ENCODE data around the gene ZXDC. TPM values are rescaled to one million over a fixed set of nuclear protein-coding genes. Genes with fewer than 3 reads are reported as not detected.

The ZXDC gene
- total and polyA plus RNA-seq, 11 donors, result 8.7 to 40.3 (median 19.3) TPM

- 94 to 97% (median 96%) methylated on average over 7 to 9 of the region's 9 CpGs for WGBS, 4 donors
- peaks cover 0 to 21% (median 9%) of the 10 kb centered on the region in 12 donors for H3K4me1 ChIP-seq
- H3K36me3 ChIP-seq, result no peaks in the 10 kb centered on the region
- no peak overlapping the region for H3K27ac ChIP-seq
- no peaks in the 10 kb centered on the region for H3K9me3 ChIP-seq
- ATAC-seq (no peak), DNase-seq (peak in 2 of 5 donors; percentile 14 to 29)
- intact Hi-C loops (cut with DNase I), result no loop called here
- no peak overlapping the region for H3K4me3 ChIP-seq
- H3K27me3 ChIP-seq, result no peaks in the 10 kb centered on the region
- TF ChIP-seq POLR2A (IDR thresholded peaks at IDR 0.05), result no peak
- no peak for TF ChIP-seq CTCF (IDR thresholded peaks at IDR 0.05)
Observed at GRCh38 chr3:126485956-126486355, 10.3 kb upstream of the ZXDC start.

GRCh38 chr3:126485176-126485897, 9.6 kb upstream of the ZXDC start:
- H3K9me3 ChIP-seq, result no peaks in the 10 kb centered on the region
- DNase-seq, result no peak
- H3K36me3 ChIP-seq, result no peaks in the 10 kb centered on the region
- intact Hi-C loops (cut with DNase I), result no loop called here
- no peaks in the 10 kb centered on the region for H3K27me3 ChIP-seq
- no peak overlapping the region for H3K27ac ChIP-seq
- peaks cover 0 to 17% (median 9%) of the 10 kb centered on the region in 12 donors for H3K4me1 ChIP-seq
- TF ChIP-seq POLR2A (IDR thresholded peaks at IDR 0.05) (no peak), CTCF (IDR thresholded peaks at IDR 0.05) (no peak)
- no peak overlapping the region for H3K4me3 ChIP-seq
- whole genome bisulfite sequencing, 4 donors, result 84 to 90% (median 89%) methylated on average over 8 of the region's 8 CpGs
- no peak for ATAC-seq

- Histone ChIP-seq H3K27ac (no peak overlapping the region), H3K4me3 (no peak overlapping the region), H3K36me3 (no peaks in the 10 kb centered on the region), H3K27me3 (no peaks in the 10 kb centered on the region), H3K9me3 (no peaks in the 10 kb centered on the region), H3K4me1 (peaks cover 0 to 12% (median 9%) of the 10 kb centered on the region in 12 donors)
- intact Hi-C loops (cut with DNase I), result no loop called here
- WGBS, 4 donors, result 76 to 87% (median 81%) methylated on average over 3 of the region's 3 CpGs
- TF ChIP-seq CTCF (IDR thresholded peaks at IDR 0.05), result no peak
- no peak for TF ChIP-seq POLR2A (IDR thresholded peaks at IDR 0.05)
- DNase-seq (peak in 2 of 5 donors; percentile 6 to 33), ATAC-seq (no peak)
Observed at GRCh38 chr3:126484662-126485061, 9.0 kb upstream of the ZXDC start.

GRCh38 chr3:126484148-126484547, 8.5 kb upstream of the ZXDC start:
- no peak overlapping the region for H3K27ac ChIP-seq
- WGBS, 4 donors, result 77 to 90% (median 85%) methylated on average over 3 of the region's 3 CpGs
- TF ChIP-seq POLR2A (IDR thresholded peaks at IDR 0.05) (no peak), CTCF (IDR thresholded peaks at IDR 0.05) (no peak)
- H3K4me1 ChIP-seq, result peaks cover 0 to 12% (median 9%) of the 10 kb centered on the region in 12 donors
- H3K27me3 ChIP-seq, result no peaks in the 10 kb centered on the region
- no peaks in the 10 kb centered on the region for H3K36me3 ChIP-seq
- no peak overlapping the region for H3K4me3 ChIP-seq
- DNase-seq, result no peak
- H3K9me3 ChIP-seq, result no peaks in the 10 kb centered on the region
- intact Hi-C loops (cut with DNase I), result no loop called here
- ATAC-seq, result no peak
